ENCODE data around the gene CORO6.

Gene CORO6

GRCh38 chr17:29612404-29613280 is 10.1 kb downstream of the CORO6 start:
- DNase-seq (ENCODE audit: low read depth): no peak

- no peak for DNase-seq (ENCODE audit: low read depth)
Measured at GRCh38 chr17:29612094-29612403, 10.7 kb downstream of the CORO6 start.

DNA sequence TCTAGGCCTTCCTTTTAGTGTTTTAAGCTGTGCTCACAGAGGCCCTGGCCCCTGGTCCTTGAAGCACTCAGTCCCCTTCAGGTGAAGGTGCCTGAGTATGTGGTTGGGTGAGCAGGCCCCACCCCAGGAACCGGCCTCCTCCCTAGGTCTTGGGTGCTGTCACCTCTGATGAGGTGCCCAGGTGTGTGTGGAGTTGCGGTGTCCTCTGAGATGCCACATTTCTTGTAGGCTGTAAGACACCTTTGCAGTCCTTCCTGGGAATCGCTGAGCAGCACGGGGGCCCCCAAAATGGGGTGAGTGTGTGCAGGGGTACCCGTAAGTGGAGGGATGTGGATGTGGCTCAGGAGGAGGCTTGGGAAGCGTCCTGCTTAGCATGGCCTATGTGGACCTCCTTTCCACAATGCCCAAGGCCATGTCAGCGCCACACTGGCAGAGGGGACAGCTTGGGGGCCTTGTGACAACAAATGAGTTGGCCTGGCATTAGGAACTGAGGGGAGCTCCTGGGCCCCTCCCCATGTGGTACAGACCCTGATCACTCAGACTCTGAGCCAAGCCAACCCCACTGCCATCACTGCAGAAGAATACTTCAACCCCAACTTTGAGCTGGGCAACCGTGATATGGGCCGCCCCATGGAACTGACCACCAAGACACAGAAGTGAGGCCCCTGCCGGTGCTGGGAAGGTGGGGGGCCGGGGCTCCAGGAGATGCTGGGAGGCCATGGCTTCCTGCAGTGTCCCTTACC is 11.2 kb downstream of the CORO6 start:
- no peak for DNase-seq (ENCODE audit: low read depth)

DNA sequence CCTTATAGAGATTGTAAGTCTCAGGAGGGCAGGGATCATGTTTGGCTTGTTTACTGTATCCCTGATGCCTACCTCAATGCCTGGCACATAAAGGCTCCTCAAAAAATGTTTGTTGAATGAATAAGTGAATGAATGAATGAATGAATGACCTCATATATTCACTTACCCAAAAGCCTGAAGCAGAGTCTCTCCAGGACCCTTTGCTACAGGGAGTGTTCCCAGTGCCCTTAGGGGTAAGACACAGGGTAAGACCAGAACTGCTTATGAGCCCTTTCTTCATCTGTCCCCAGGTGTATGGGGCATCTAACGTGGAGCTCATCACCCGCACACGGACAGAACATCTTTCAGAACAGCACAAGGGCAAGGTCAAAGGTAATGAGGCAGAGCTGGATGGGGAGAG is 12.3 kb downstream of the CORO6 start:
- DNase-seq (ENCODE audit: low read depth): no peak

DNA sequence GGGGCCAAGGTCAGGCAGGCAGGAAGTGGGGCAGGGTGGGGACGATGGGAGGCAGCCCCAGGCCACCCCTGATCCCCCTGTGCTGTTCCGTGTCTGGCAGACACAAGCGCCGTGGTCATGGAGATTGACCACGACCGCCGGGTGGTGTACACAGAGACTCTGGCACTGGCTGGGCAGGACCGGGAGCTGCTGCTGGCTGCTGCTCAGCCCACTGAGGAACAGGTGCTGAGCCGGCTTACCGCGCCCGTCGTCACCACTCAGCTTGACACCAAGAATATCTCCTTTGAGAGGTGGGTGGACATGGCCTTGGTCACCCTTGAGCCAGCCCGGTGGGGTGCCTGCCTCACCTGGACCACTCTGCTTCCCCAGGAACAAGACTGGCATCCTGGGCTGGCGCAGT is 13.7 kb downstream of the CORO6 start:
- no peak for DNase-seq (ENCODE audit: low read depth)

DNA sequence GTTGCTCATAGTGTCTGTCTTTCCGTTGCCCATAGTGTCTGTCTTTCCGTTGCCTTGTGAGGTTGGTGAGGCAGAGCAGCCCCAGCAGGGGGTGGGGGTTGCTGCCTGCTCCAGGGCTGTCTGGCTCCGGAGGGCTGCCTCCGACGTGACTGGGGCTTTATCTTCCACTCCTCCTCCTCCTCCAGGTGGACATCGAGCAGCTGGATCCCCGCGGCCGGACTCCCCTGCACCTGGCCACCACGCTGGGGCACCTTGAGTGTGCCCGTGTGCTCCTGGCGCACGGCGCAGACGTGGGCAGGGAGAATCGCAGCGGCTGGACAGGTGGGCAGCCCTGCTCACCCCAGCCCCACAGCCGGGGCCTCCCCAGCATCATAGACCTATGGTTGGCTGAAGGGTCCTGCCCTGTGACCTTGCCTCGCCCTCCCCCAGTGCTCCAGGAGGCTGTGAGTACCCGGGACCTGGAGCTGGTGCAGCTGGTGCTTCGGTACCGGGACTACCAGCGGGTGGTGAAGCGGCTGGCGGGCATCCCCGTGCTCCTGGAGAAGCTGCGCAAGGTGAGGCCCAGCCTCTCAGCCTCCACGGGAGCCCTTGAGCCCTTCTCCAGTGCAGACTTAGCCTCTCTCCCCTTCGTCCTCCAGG is 15.0 kb downstream of the CORO6 start:
- DNase-seq (ENCODE audit: low read depth): no peak

GRCh38 chr17:29603109-29603674 is 19.5 kb downstream of the CORO6 start:
- no peak for DNase-seq (ENCODE audit: low read depth)

DNA sequence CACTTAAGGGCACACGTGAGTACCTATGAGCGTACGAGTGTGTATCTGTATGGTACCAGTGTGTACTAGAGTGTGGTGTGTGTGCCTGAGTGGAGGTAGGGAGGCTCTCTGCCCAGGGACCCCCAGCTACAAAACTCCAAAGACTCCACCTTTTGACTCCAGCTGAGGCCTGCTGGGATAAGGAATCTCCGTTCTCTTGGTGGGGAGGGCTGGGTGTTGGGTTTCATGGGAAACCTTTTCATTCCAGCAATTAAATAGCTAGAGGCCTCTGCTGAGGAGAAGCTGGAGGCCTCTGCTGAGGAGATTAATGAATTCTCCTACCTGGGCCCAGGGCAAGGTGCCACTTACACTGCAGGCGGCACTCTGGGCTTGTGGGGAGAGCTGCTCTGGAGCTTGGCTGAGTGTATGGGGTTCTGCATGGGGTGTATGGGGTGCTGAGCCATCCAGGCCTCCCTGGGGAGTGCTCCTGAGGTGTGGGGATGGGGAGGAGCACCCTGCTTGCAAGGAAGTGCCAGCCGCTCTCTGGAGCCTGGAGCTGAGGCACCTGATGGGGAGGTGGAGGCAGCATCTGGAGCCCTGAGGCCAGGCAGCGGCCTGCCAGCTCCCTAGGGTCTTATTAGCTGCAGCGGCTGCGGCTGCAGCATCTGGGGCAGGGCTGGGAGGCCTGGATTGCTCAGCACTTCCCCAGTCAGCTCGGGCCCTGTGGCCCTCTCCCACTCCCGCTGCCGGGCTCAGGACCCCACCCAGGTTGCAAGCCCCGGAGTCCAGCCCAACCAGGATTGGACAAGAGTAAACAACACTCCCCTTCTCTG is 25.1 kb downstream of the CORO6 start:
- no peak for DNase-seq (ENCODE audit: low read depth)

GRCh38 chr17:29596811-29597210 is 25.9 kb downstream of the CORO6 start:
- no peak for DNase-seq (ENCODE audit: low read depth)

- no peak for DNase-seq (ENCODE audit: low read depth)
Measured at GRCh38 chr17:29595943-29596774, 26.6 kb downstream of the CORO6 start.

DNA sequence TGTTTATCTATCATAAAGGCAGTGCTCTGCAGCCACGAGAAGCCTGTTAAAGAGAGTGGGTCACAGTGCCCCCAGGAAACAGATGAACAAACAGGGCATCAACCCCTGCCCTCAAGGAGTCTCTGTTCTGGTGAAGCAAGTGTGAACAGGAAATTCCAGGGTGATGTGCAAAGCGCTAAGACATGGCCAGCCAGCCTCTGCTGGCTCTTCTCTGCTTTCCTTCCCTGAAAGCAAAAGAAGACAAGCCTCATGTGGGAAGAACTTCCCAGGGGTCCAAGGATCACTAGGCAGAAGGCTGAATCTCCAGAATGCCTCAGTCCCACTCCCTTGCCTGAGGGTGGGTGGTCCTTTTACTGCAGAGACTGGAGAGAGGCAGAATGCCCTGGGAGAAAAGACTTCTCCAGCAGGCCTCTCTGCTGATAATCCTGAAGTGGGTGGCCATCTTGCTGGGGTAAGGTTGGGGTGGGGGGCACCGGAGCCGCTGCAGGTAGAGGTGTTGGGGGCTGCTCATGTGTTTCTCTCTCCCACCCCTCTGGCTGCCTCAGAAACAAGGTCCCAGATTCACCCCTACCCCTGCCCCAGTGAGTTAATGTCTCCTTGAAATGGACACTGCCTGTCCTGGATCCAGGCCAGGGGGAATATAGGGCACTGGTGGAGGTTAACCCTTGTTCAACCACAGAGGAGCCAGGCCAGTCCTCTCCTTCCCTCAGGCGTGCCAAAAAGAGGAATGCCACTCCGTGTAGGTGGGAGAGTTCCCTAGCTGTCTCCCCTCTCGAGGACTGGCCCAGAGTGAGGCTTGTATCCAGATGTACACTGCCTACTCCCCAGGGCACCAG is 27.4 kb downstream of the CORO6 start:
- no peak for DNase-seq (ENCODE audit: low read depth)

DNA sequence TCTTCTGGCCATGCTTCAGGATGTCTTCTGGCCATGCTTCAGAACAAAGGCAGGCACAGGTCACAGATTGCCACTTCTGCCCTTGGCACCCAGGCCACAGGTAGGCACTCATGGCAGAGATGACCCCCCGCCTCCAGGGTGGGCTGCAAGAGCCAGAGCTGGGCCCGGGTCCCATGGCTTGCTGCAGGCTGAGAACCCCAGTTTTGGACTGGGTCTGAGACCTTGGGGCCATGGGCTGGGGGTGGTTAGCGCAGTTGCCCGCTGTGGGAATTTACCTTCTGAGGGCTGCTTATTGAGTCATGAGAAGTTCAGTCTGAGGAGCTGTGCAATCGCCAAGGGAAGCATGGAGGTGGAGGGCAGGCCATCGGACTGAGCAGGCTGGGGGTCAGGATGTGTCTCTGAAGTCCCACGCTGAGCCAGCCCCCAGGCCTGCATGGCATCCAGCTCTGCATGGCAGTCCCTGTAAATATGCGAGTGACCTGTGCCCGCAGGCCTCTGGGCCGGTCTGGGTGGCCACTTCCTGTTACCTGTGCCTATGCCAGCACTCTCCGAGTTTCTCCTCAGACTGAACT is 28.1 kb downstream of the CORO6 start:
- no peak for DNase-seq (ENCODE audit: low read depth)

GRCh38 chr17:29593591-29594518 is 28.9 kb downstream of the CORO6 start:
- no peak for DNase-seq (ENCODE audit: low read depth)

DNA sequence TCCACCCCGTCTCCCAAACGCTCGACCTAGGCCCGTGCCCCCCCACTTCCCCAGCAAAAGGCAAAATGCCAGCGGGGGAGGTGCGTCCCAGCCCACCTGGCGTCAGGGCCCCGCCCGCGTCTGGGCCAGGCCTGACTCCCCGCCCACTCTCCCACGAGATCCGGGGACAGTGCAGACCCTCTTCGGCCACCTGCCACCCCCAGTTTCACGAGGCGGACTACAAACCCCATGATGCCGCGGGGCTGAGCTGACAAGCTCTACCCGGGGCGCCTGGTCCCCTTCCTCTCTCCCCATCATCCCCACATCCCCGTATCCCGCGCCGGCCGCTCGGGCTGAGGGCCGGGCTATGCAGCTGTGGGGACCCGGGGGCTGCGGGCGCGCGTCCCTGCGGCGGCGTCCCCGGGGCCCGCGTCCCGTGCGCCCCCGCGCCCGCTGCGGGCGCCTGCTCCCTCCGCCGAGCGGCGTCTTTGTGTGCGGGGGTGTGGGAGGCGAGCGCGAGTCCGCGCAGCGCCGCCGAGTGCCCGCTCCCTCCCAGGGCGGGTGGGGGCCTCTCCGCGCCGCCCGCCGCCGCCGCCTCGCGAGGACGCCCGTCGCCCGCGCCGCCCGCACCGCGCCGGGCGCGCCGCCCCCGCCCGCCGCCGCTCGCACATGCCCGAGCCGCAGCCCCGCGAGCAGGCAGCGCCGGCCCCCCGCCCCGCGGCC is 29.7 kb downstream of the CORO6 start, which contains the start of gene ANKRD13B:
TSS of gene ANKRD13B (plus strand) at position 283 of the 702 bp plus-strand sequence. CDS start 490 bp downstream, outside the sequence.
- no peak for DNase-seq (ENCODE audit: low read depth)

GRCh38 chr17:29591737-29592608 is 30.7 kb downstream of the CORO6 start:
- DNase-seq (ENCODE audit: low read depth): peak; percentile 68

DNA sequence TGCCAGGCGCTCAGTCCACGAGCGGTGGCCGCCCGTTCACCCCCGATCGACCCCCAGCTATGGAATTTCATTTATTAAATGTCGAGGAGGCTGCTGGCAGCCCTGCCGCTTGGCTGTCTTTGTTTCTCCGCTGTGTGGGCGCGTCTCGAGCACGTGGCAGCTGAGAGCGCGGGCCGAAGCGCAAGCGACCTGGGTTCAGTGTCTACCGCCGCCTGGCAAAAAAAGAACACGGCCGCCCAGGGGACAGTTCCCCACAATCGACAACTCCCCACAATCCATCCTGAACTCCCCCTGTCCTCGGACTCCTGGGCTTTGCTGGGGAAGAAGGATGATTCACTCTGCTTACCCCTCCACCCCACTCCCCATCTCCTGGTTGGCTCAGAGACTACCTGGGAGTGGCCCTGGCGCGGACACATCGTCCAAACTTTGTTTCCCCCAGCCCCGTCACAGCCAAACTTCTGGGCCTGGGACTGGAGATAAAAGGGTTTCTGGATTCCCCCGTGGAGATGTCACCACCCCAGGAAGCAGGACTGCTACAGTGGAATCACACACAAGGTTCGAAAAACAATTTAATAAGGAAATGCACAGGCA is 31.5 kb downstream of the CORO6 start:
- DNase-seq (ENCODE audit: low read depth): no peak

Measured in activated T-cell treated with anti-CD3 and anti-CD28 coated beads for 1 hour (primary cell).